ENCODE measurements around the gene APCDD1L.

- no peak for TF ChIP-seq CTCF (IDR thresholded peaks at IDR 0.05; ENCODE audit: low read length)
- TF ChIP-seq EZH2 (IDR thresholded peaks at IDR 0.05; ENCODE audit: borderline replicate concordance, low read length) = no peak
Observed at GRCh38 chr20:58555078-58555765, 40.0 kb upstream of the APCDD1L start.
